ENCODE measurements around the gene SCRT2. TPM values are rescaled to one million over a fixed set of nuclear protein-coding genes. Genes with fewer than 3 reads are reported as not detected.
A peak's percentile ranks its signal among the peaks of the same experiment; 100 is the strongest.
"Not testable (repeated sequence)": the region's sequence is repeated elsewhere in the genome, so short reads cannot be mapped to it uniquely, and the experiment has no call there.

The SCRT2 gene
- total and polyA plus RNA-seq, 2 donors (not counting 3 experiments of a cell fraction or from before 2014, with no cell fraction given): not detected

- DNase-seq (ENCODE audit: low read depth, low spot score); H2AFZ ChIP-seq (ENCODE audit: low read depth, low read length); H3K9me1 ChIP-seq (replicated peaks; ENCODE audit: control insufficient read depth, extremely low read depth, insufficient read depth, low read length); H3K4me1 ChIP-seq (ENCODE audit: control insufficient read depth, extremely low read depth, insufficient read depth, low read length); POLR2A ChIA-PET; BruUV-seq (replicated peaks); FAIRE-seq; H3K4me2 ChIP-seq (ENCODE audit: insufficient read depth, low read length); dilution Hi-C loops (cut with MboI; ENCODE audit: extremely low pct_ligation_motif_present, low sequenced_read_pairs); intact Hi-C loops (cut with micrococcal nuclease); H4K20me1 ChIP-seq (replicated peaks; ENCODE audit: control insufficient read depth, extremely low read depth, insufficient read depth, low read length); H3K79me2 ChIP-seq (ENCODE audit: control insufficient read depth, insufficient read depth, low read length); H3K27ac ChIP-seq (ENCODE audit: insufficient read depth, low read depth, low read length); H3K36me3 ChIP-seq (ENCODE audit: control insufficient read depth in 2 of 2, extremely low read depth in 1 of 2, insufficient read depth in 2 of 2, low read length in 2 of 2); H3K9ac ChIP-seq (replicated peaks; ENCODE audit: extremely low read depth, insufficient read depth, low read length); H3K9me3 ChIP-seq (replicated peaks; ENCODE audit: control insufficient read depth, insufficient read depth, low read length); H3K27me3 ChIP-seq (ENCODE audit: control insufficient read depth in 2 of 2, insufficient read depth in 2 of 2, low read length in 2 of 2): not testable (repeated sequence)
- CTCF ChIA-PET: interaction anchor here (1.0 kb wide), 1 partner anchor 80 kb away, joined by 3 read pairs; no protein-coding TSS in a partner anchor
- H3K4me3 ChIP-seq (replicated peaks in 1 of 3; ENCODE audit: insufficient read depth in 1 of 3, low read depth in 1 of 3, low read length in 3 of 3): peak overlapping the region in 1 of 3 experiments; percentile 36
These were observed 33.6 kb downstream of the SCRT2 start for GRCh38 chr20:642013-642397.

- Histone ChIP-seq H3K9ac (replicated peaks; ENCODE audit: extremely low read depth, insufficient read depth, low read length) (no peak overlapping the region), H3K27ac (ENCODE audit: insufficient read depth, low read depth, low read length) (no peak overlapping the region), H4K20me1 (replicated peaks; ENCODE audit: control insufficient read depth, extremely low read depth, insufficient read depth, low read length) (no peaks in the 10 kb centered on the region), H3K9me1 (replicated peaks; ENCODE audit: control insufficient read depth, extremely low read depth, insufficient read depth, low read length) (no peaks in the 10 kb centered on the region), H3K27me3 (ENCODE audit: control insufficient read depth in 2 of 2, insufficient read depth in 2 of 2, low read length in 2 of 2) (peaks cover 0 to 2% of the 10 kb centered on the region in 2 experiments), H3K4me3 (replicated peaks in 1 of 3; ENCODE audit: insufficient read depth in 1 of 3, low read depth in 1 of 3, low read length in 3 of 3) (no peak overlapping the region), H3K4me1 (ENCODE audit: control insufficient read depth, extremely low read depth, insufficient read depth, low read length) (no peaks in the 10 kb centered on the region), H2AFZ (ENCODE audit: low read depth, low read length) (no peak overlapping the region), H3K36me3 (ENCODE audit: control insufficient read depth in 2 of 2, extremely low read depth in 1 of 2, insufficient read depth in 2 of 2, low read length in 2 of 2) (no peaks in the 10 kb centered on the region), H3K79me2 (ENCODE audit: control insufficient read depth, insufficient read depth, low read length) (no peaks in the 10 kb centered on the region), H3K4me2 (ENCODE audit: insufficient read depth, low read length) (no peak overlapping the region), H3K9me3 (replicated peaks; ENCODE audit: control insufficient read depth, insufficient read depth, low read length) (no peaks in the 10 kb centered on the region)
- BruUV-seq (replicated peaks): no TSS peak
- dilution Hi-C loops (cut with MboI; ENCODE audit: extremely low pct_ligation_motif_present, low sequenced_read_pairs) (no loop called here), intact Hi-C loops (cut with micrococcal nuclease) (no loop called here)
- TF ChIP-seq MYC (IDR thresholded peaks at IDR 0.05; ENCODE audit: low read depth, low read length): no peak
- POLR2A ChIA-PET: no interaction called here
- CTCF ChIA-PET: interaction anchor here (2.5 kb wide), 1 partner anchor 26 kb away, joined by 11 read pairs; no protein-coding TSS in a partner anchor
- no peak for FAIRE-seq
- DNase-seq (ENCODE audit: low read depth, low spot score): no peak
These were observed 34.1 kb downstream of the SCRT2 start for GRCh38 chr20:641516-641875.

Data from endothelial cell of umbilical vein (primary cell).